Measurements from ENCODE around the gene KRTAP5-1. TPM values are rescaled to one million over a fixed set of nuclear protein-coding genes. Genes with fewer than 3 reads are reported as not detected.

Gene KRTAP5-1
- total RNA-seq, 1 donor from 2014 or later: not detected

- DNase-seq (ENCODE audit: low spot score): no peak
These were observed 39.7 kb downstream of the KRTAP5-1 start for GRCh38 chr11:1545432-1545831.

GRCh38 chr11:1544536-1544935 is 40.5 kb downstream of the KRTAP5-1 start:
- no peak for DNase-seq (ENCODE audit: low spot score)

- no peak for DNase-seq (ENCODE audit: low spot score)
These were observed 41.3 kb downstream of the KRTAP5-1 start for GRCh38 chr11:1543606-1544263.

GRCh38 chr11:1542267-1542666 is 42.8 kb downstream of the KRTAP5-1 start:
- DNase-seq (ENCODE audit: low spot score): no peak

- no peak for DNase-seq (ENCODE audit: low spot score)
These were observed 43.4 kb downstream of the KRTAP5-1 start for GRCh38 chr11:1541474-1542204.

- no peak for DNase-seq (ENCODE audit: low spot score)
These were observed 45.0 kb downstream of the KRTAP5-1 start for GRCh38 chr11:1540074-1540473.

- no peak for DNase-seq (ENCODE audit: low spot score)
These were observed 46.9 kb downstream of the KRTAP5-1 start for GRCh38 chr11:1538153-1538552.

- no peak for DNase-seq (ENCODE audit: low spot score)
These were observed 48.8 kb downstream of the KRTAP5-1 start for GRCh38 chr11:1536065-1536843.

GRCh38 chr11:1534682-1535081 is 50.4 kb downstream of the KRTAP5-1 start:
- no peak for DNase-seq (ENCODE audit: low spot score)

Other genes starting within 250 kb of the KRTAP5-1 start
- 2.2 TPM for gene BRSK2, start 195.3 kb downstream of the KRTAP5-1 start, total RNA-seq (ENCODE audit: insufficient read depth, low replicate concordance)
- gene MOB2, start 98.5 kb downstream of the KRTAP5-1 start, total RNA-seq (ENCODE audit: insufficient read depth, low replicate concordance): 33.9 TPM
- gene DUSP8, start 13.0 kb downstream of the KRTAP5-1 start, total RNA-seq (ENCODE audit: insufficient read depth, low replicate concordance): 2.4 TPM
- not detected for gene KRTAP5-2, start 13.0 kb upstream of the KRTAP5-1 start, total RNA-seq (ENCODE audit: insufficient read depth, low replicate concordance)
- not detected for gene KRTAP5-3, start 23.2 kb upstream of the KRTAP5-1 start, total RNA-seq (ENCODE audit: insufficient read depth, low replicate concordance)
- not detected for gene KRTAP5-4, start 36.9 kb upstream of the KRTAP5-1 start, total RNA-seq (ENCODE audit: insufficient read depth, low replicate concordance)
- not detected for gene KRTAP5-5, start 44.5 kb upstream of the KRTAP5-1 start, total RNA-seq (ENCODE audit: insufficient read depth, low replicate concordance)
- not detected for gene KRTAP5-6, start 111.9 kb upstream of the KRTAP5-1 start, total RNA-seq (ENCODE audit: insufficient read depth, low replicate concordance)
- not detected for gene IFITM10, start 165.3 kb upstream of the KRTAP5-1 start, total RNA-seq (ENCODE audit: insufficient read depth, low replicate concordance)
- 64.8 TPM for gene CTSD, start 178.6 kb upstream of the KRTAP5-1 start, total RNA-seq (ENCODE audit: insufficient read depth, low replicate concordance)
- gene SYT8, start 249.7 kb upstream of the KRTAP5-1 start, total RNA-seq (ENCODE audit: insufficient read depth, low replicate concordance): 11.1 TPM